Keratinocyte (primary cell): ENCODE measurements around the gene FAR1.

Experiments used
- EZH2 ChIP-seq: IDR thresholded peaks from one replicate; pipeline ENCODE4 v1.6.1; 2012; ENCODE audit warnings: inconsistent platforms, mild to moderate bottlenecking, low read length, moderate library complexity
- TF ChIP-seq, protein P1 (sequence below), 3 experiments: IDR thresholded peaks in 1 of 3; conservative IDR thresholded peaks in 1 of 3; optimal IDR thresholded peaks in 1 of 3; 2 replicates in 2 of 3; 3 replicates in 1 of 3; pipeline versions ENCODE3 to v1.5.1; 2011; ENCODE audit warnings: low read length in 3 of 3, mild to moderate bottlenecking in 3 of 3, moderate library complexity in 2 of 3, control low read depth in 1 of 3, inconsistent platforms in 1 of 3; ENCODE audit not compliant: insufficient read depth in 2 of 3; ENCODE audit errors: extremely low read depth in 1 of 3

DNA sequence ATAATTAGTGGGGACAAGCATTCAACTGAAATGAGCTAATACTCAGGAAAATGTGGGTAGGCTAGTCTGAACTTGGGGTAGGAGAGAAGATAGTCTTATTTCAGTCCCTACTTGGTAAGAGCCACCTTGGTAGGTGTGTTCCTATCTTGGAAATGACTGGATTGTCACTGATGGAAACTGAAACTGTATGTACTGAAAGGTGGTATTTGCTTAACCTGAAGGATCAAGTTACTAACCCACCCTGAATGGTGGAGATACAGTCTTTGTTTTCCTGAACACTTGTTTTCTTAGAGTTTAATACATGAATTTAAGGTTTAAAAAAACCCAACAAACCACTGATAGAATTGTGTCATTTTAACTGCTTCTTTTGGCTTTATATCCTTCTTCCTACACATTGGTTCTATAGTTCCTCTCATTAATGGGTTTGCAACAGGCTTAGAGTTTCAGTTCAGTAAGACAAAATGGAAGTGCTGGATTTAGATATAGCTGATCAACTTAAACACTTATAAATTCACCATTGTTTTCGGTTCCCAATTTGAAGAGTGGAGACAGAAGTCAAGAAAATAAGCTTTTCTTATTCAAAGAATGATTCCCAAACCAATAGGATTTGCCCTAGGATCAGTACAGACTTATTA lies 4.2 kb downstream of the FAR1 start:
- TF ChIP-seq, protein P1, sequence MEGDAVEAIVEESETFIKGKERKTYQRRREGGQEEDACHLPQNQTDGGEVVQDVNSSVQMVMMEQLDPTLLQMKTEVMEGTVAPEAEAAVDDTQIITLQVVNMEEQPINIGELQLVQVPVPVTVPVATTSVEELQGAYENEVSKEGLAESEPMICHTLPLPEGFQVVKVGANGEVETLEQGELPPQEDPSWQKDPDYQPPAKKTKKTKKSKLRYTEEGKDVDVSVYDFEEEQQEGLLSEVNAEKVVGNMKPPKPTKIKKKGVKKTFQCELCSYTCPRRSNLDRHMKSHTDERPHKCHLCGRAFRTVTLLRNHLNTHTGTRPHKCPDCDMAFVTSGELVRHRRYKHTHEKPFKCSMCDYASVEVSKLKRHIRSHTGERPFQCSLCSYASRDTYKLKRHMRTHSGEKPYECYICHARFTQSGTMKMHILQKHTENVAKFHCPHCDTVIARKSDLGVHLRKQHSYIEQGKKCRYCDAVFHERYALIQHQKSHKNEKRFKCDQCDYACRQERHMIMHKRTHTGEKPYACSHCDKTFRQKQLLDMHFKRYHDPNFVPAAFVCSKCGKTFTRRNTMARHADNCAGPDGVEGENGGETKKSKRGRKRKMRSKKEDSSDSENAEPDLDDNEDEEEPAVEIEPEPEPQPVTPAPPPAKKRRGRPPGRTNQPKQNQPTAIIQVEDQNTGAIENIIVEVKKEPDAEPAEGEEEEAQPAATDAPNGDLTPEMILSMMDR (optimal IDR thresholded peaks at IDR 0.05 in 1 of 3, IDR thresholded peaks at IDR 0.05 in 1 of 3, conservative IDR thresholded peaks at IDR 0.05 in 1 of 3; ENCODE audit: extremely low read depth in 1 of 3, insufficient read depth in 2 of 3, low read length in 3 of 3) = no peak
- no peak for TF ChIP-seq EZH2
